Measurements from ENCODE around the gene APBA1. TPM values are rescaled to one million over a fixed set of nuclear protein-coding genes. Genes with fewer than 3 reads are reported as not detected.

Gene APBA1
- total RNA-seq, 4 donors from 2014 or later, result 5.8 to 15.7 (median 11.5) TPM

DNA sequence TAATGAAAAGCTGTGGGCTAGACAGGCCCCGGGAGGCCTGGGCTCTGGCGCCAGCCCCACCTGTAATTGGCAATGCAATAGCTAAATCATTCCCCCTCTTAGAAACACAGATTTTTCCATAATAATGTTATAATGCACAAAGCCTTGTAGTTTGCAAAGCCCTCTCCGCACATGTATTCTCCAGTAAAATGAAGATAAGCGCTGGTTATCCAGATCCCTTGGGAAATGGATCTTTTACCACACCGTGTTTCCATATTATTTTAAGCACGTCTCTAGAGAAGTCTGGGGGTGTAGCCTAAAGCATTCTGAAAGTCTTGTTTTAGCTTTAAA lies 1.1 kb upstream of the APBA1 start:
- Histone ChIP-seq H3K9me3 (no peaks in the 10 kb centered on the region), H3K36me3 (no peaks in the 10 kb centered on the region), H3K4me1 (peaks cover 18% of the 10 kb centered on the region), H3K4me3 (peak overlapping the region; percentile 68), H3K27me3 (no peaks in the 10 kb centered on the region), H3K27ac (peak overlapping the region; percentile 78)
- DNase-seq (ENCODE audit: low spot score in 2 of 2), result no peak
- WGBS, result 32% methylated on average over 6 of the region's 6 CpGs
- TF ChIP-seq EP300 (IDR thresholded peaks at IDR 0.05) (no peak), POLR2AphosphoS5 (IDR thresholded peaks at IDR 0.05) (no peak), POLR2A (IDR thresholded peaks at IDR 0.05) (no peak), CTCF (IDR thresholded peaks at IDR 0.05) (no peak)

DNA sequence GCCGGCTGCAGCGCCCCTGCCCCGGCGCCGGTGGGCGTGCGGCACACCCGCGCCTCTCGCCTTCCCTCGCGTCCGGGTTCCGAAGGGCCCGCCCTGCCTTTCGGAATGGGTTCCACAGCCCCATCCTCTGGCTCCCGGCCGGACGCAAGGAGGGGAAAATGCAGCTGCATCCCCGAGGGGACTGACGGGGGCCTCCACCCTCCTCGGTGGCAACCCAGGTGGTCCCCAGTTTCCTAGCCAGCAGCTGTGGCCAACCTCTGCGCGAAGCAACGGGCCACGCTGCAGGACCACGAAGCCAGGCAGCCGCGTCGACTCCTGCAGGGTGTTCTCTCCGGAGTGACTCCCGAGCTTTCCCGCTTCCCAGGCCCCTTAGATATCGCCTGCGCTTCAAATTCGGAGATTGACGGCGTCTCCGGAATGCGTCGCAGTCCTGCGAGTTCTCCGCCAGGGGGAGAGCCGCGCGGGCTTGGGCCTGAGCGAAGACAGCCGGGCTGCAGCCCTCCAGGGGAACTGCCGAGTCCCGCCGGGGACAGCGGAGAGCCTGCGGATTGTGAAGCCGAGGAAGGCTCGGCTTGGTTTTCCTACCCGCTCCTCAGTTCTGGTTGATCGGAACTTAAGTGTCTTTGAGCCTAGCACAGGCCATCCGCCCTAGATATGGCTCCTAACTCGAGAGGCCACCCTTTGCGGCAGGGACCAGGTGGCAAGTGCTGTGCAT lies 582 bp upstream of the APBA1 start:
- H3K36me3 ChIP-seq, result no peaks in the 10 kb centered on the region
- peak overlapping the region; percentile 68 for H3K4me3 ChIP-seq
- no peak for TF ChIP-seq POLR2A (IDR thresholded peaks at IDR 0.05)
- TF ChIP-seq CTCF (IDR thresholded peaks at IDR 0.05), result peak; percentile 63 to 92
- peak overlapping the region; percentile 78 for H3K27ac ChIP-seq
- H3K4me1 ChIP-seq, result peaks cover 18% of the 10 kb centered on the region
- WGBS, result under 1% methylated on average over 24 of the region's 60 CpGs
- DNase-seq (ENCODE audit: low spot score in 2 of 2), result peak; percentile 86 to 91
- H3K9me3 ChIP-seq, result no peaks in the 10 kb centered on the region
- no peaks in the 10 kb centered on the region for H3K27me3 ChIP-seq

DNA sequence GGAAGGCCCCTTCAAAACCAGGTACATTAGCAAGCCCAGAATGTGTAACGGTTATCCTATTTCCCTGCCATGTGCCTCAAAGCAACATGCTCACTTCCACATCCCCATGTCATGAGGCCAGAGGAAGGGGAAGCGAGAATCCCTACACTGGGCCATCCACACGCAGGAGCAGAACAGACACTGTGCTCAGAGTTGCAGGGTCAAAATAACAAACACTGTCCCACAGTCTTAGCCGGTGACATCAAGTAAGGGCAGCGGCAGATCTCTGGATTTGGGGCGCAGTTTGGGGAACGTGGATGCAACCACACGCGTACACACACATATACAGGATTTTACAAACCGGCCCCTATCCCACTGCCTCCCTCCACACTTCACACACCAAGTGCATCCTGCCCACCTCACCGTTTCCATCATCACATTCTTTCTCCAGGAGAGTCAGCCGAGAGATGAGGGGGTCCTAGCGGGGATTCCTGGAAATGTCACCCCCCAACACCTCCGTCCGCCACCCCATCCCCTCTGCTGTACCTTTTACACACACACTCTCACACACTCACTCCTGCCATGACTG lies 776 bp downstream of the APBA1 start:
- TF ChIP-seq CTCF (IDR thresholded peaks at IDR 0.05) (no peak), POLR2A (IDR thresholded peaks at IDR 0.05) (no peak), POLR2AphosphoS5 (IDR thresholded peaks at IDR 0.05) (no peak)
- H3K9me3 ChIP-seq, result no peaks in the 10 kb centered on the region
- H3K4me3 ChIP-seq, result peak overlapping the region; percentile 68
- peaks cover 18% of the 10 kb centered on the region for H3K4me1 ChIP-seq
- H3K27me3 ChIP-seq, result no peaks in the 10 kb centered on the region
- 30% methylated on average over 14 of the region's 15 CpGs for WGBS
- peak overlapping the region; percentile 78 for H3K27ac ChIP-seq
- peak in 1 of 2 donors; percentile 58 for DNase-seq (ENCODE audit: low spot score in 2 of 2)
- no peaks in the 10 kb centered on the region for H3K36me3 ChIP-seq

GRCh38 chr9:69667306-69667705 lies 4.9 kb downstream of the APBA1 start:
- no peak overlapping the region for H3K4me3 ChIP-seq
- WGBS, result 98% methylated on average over 1 of the region's 1 CpG
- H3K36me3 ChIP-seq, result no peaks in the 10 kb centered on the region
- no peaks in the 10 kb centered on the region for H3K27me3 ChIP-seq
- H3K27ac ChIP-seq, result no peak overlapping the region
- H3K9me3 ChIP-seq, result no peaks in the 10 kb centered on the region
- DNase-seq (ENCODE audit: low spot score in 2 of 2), result no peak
- TF ChIP-seq POLR2AphosphoS5 (IDR thresholded peaks at IDR 0.05), result no peak
- TF ChIP-seq EP300 (IDR thresholded peaks at IDR 0.05), result no peak
- no peak for TF ChIP-seq CTCF (IDR thresholded peaks at IDR 0.05)
- no peak for TF ChIP-seq POLR2A (IDR thresholded peaks at IDR 0.05)
- peaks cover 11% of the 10 kb centered on the region for H3K4me1 ChIP-seq

DNA sequence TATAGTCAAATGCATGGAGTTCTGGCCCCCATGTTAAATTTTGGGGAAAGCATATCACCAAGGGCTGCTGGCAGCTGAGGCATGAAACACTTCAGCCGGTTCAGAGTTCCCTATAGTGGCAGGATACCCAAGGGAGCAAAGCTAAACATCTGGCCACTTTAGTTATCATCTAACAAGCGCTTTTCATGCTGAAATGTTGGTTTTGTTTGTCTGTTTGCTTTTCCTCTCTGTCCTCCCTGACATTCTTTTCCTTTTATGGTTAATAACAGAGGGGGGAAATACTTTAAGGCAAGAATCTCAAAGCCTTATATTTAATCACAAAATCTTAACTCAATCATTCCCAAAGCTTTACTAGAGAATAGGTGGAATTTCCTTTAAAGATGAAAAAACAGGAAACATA lies 11.9 kb downstream of the APBA1 start:
- DNase-seq (ENCODE audit: low spot score in 2 of 2), result no peak
- no peaks in the 10 kb centered on the region for H3K9me3 ChIP-seq
- 75% methylated on average over 2 of the region's 2 CpGs for WGBS
- no peaks in the 10 kb centered on the region for H3K36me3 ChIP-seq
- no peaks in the 10 kb centered on the region for H3K27me3 ChIP-seq
- H3K4me3 ChIP-seq, result no peak overlapping the region
- H3K4me1 ChIP-seq, result no peaks in the 10 kb centered on the region
- TF ChIP-seq POLR2AphosphoS5 (IDR thresholded peaks at IDR 0.05) (no peak), EP300 (IDR thresholded peaks at IDR 0.05) (no peak), POLR2A (IDR thresholded peaks at IDR 0.05) (no peak), CTCF (IDR thresholded peaks at IDR 0.05) (no peak)
- H3K27ac ChIP-seq, result no peak overlapping the region

All from suprapubic skin (tissue), 4 donors.